Measurements from ENCODE around the gene DSCAM. TPM values are rescaled to one million over a fixed set of nuclear protein-coding genes. Genes with fewer than 3 reads are reported as not detected.

Gene DSCAM
- total RNA-seq, 1 donor from 2014 or later = not detected

- H3K27ac ChIP-seq (replicated peaks) = no peak overlapping the region
- H3K4me3 ChIP-seq = no peak overlapping the region
- peaks cover 3% of the 10 kb centered on the region for H3K27me3 ChIP-seq (ENCODE audit: low read depth)
- no peaks in the 10 kb centered on the region for H3K9me3 ChIP-seq (replicated peaks)
- no peak for TF ChIP-seq CTCF (IDR thresholded peaks at IDR 0.05; ENCODE audit: borderline replicate concordance)
- no peak for DNase-seq
- no peaks in the 10 kb centered on the region for H3K36me3 ChIP-seq
- intact Hi-C loops (cut with micrococcal nuclease) = no loop called here
- no peaks in the 10 kb centered on the region for H3K4me1 ChIP-seq
Measured at GRCh38 chr21:40706176-40706575, 140.8 kb downstream of the DSCAM start.

- no peak for TF ChIP-seq CTCF (IDR thresholded peaks at IDR 0.05; ENCODE audit: borderline replicate concordance)
- no peak for DNase-seq
- Histone ChIP-seq H3K4me1 (no peaks in the 10 kb centered on the region), H3K27ac (replicated peaks) (no peak overlapping the region), H3K4me3 (no peak overlapping the region), H3K27me3 (ENCODE audit: low read depth) (peaks cover 3% of the 10 kb centered on the region), H3K9me3 (replicated peaks) (peaks cover 10% of the 10 kb centered on the region), H3K36me3 (no peaks in the 10 kb centered on the region)
- intact Hi-C loops (cut with micrococcal nuclease) = no loop called here
Measured at GRCh38 chr21:40704141-40704540, 142.8 kb downstream of the DSCAM start.

GRCh38 chr21:40699366-40699765 lies 147.6 kb downstream of the DSCAM start:
- Histone ChIP-seq H3K4me3 (no peak overlapping the region), H3K27ac (replicated peaks) (no peak overlapping the region), H3K9me3 (replicated peaks) (peaks cover 10% of the 10 kb centered on the region), H3K4me1 (no peaks in the 10 kb centered on the region), H3K27me3 (ENCODE audit: low read depth) (no peaks in the 10 kb centered on the region), H3K36me3 (no peaks in the 10 kb centered on the region)
- TF ChIP-seq CTCF (IDR thresholded peaks at IDR 0.05; ENCODE audit: borderline replicate concordance) = no peak
- intact Hi-C loops (cut with micrococcal nuclease) = no loop called here
- DNase-seq = no peak

GRCh38 chr21:40696246-40696645 lies 150.7 kb downstream of the DSCAM start:
- Histone ChIP-seq H3K27ac (replicated peaks) (no peak overlapping the region), H3K9me3 (replicated peaks) (peaks cover 10% of the 10 kb centered on the region), H3K4me3 (no peak overlapping the region), H3K36me3 (no peaks in the 10 kb centered on the region), H3K4me1 (no peaks in the 10 kb centered on the region), H3K27me3 (ENCODE audit: low read depth) (no peaks in the 10 kb centered on the region)
- no peak for TF ChIP-seq CTCF (IDR thresholded peaks at IDR 0.05; ENCODE audit: borderline replicate concordance)
- intact Hi-C loops (cut with micrococcal nuclease) = no loop called here
- no peak for DNase-seq

- no peak for TF ChIP-seq CTCF (IDR thresholded peaks at IDR 0.05; ENCODE audit: borderline replicate concordance)
- intact Hi-C loops (cut with micrococcal nuclease) = no loop called here
- H3K27me3 ChIP-seq (ENCODE audit: low read depth) = no peaks in the 10 kb centered on the region
- DNase-seq = no peak
- H3K9me3 ChIP-seq (replicated peaks) = no peaks in the 10 kb centered on the region
- no peak overlapping the region for H3K4me3 ChIP-seq
- H3K4me1 ChIP-seq = peaks cover 3% of the 10 kb centered on the region
- no peaks in the 10 kb centered on the region for H3K36me3 ChIP-seq
- H3K27ac ChIP-seq (replicated peaks) = no peak overlapping the region
Measured at GRCh38 chr21:40689840-40690360, 157.1 kb downstream of the DSCAM start.

Data from left ventricle myocardium inferior (tissue), 1 donor.